A673 (cell line): Measurements from ENCODE around the gene WDR72.

Experiments
- CTCF ChIP-seq: fragments of 300-800, 200-600 bp; sonication (generic); conservative IDR thresholded peaks from 2 replicates; pipeline ENCODE4 v1.5.1; 2017; ENCODE audit warnings: low read depth, mild to moderate bottlenecking, antibody characterized with exemption, low read length, moderate library complexity, mixed read lengths
- EZH2 ChIP-seq: fragments of 200-600 bp; sonication (generic); IDR thresholded peaks from 2 replicates; pipeline ENCODE4 v1.6.1; 2017; ENCODE audit warnings: borderline replicate concordance, low read depth, mild to moderate bottlenecking, mixed read lengths, antibody characterized with exemption, low read length; ENCODE audit not compliant: poor library complexity, severe bottlenecking

GRCh38 chr15:53747501-53748068 is 11.9 kb downstream of the WDR72 start:
- TF ChIP-seq CTCF (no peak), EZH2 (no peak)
